HG02943 (cell line): ENCODE results near the gene DHRSX.
"Not testable (repeated sequence)": the region's sequence is repeated elsewhere in the genome, so short reads cannot be mapped to it uniquely, and the experiment has no call there.

Source experiments
- ATAC-seq: cut with Tn5 transposase; IDR thresholded peaks from one replicate; pipeline ENCODE4 v1.9.1; 2021; ENCODE audit warnings: mild to moderate bottlenecking, low read depth, moderate library complexity; ENCODE audit not compliant: unreplicated experiment

The DHRSX gene

GRCh38 chrX:2499507-2499906 lies 1.3 kb downstream of the DHRSX start:
- no peak for ATAC-seq

GRCh38 chrX:2498781-2499302 lies 1.9 kb downstream of the DHRSX start:
- ATAC-seq, result no peak

DNA sequence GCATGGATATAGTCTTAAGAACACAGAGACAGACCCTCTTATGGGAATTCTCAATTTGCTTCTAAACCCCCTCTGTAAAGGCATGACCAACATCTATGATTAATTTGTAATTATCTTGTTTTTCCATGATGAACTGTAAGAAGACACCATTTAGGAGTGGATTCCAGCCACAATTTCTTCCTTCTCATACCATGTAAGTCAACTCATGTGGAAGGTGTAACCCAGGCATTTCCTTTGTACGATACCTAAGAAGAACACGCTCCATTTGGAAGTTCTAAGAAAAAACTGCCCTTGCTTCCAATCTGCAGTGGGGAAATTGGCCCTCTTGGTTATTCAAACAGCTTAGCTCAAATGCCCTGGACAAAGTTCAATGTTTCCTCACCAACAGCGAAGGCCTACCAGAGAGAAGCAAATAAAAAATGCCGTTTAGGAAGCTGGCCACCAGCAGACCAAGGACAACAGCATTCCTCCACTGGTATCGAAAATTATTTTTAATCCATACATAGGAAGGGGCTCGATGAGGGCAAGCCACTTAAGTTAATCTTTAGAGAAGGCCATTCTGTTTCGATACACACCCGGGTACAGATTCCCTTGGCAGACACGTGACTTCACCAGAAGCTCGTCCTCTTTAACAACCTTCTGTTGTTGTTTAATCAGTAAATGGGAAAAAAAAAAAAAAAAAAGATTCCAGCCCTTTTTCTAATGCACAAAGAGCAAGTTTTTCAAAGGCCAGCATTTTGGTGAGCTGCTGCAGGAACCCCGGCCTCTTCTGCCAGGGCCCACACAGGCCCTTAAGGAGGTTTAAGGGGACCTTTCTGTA lies 2.6 kb downstream of the DHRSX start:
- no peak for ATAC-seq

- ATAC-seq, result no peak
Measured at GRCh38 chrX:2495595-2495994, 5.2 kb downstream of the DHRSX start.

DNA sequence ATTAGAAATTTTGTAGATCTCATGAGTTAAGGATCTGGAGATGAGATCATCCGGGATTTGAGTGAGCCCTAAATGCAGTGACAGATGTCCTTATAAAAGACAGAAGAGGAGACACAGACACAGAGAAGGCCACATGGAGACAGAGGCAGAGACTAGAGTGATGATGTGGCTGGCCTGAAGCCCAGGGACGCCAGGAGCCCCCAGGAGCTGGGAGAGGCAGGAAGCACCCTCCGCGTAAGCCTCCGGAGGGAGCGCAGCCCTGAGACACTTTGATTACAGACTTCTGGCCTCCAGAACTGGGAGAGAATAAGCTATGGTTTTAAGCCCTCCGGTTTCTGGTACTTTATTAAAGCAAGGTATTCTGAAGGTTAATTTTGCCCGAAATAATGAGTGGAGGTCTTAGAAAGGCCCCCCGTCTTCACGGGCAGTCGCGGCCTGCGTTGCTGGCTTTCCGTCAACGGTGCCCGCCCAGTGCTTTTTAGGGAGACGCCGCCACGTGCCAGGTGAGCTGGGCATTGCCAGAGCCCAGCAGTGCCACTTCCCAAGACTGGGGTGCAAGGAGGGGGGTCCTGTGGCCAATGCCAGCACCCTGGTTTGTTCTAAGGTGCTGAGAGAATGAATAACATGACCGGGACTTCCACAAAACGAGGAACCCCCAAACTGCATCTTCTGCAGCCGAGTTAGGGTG lies 8.1 kb downstream of the DHRSX start:
- ATAC-seq, result no peak

DNA sequence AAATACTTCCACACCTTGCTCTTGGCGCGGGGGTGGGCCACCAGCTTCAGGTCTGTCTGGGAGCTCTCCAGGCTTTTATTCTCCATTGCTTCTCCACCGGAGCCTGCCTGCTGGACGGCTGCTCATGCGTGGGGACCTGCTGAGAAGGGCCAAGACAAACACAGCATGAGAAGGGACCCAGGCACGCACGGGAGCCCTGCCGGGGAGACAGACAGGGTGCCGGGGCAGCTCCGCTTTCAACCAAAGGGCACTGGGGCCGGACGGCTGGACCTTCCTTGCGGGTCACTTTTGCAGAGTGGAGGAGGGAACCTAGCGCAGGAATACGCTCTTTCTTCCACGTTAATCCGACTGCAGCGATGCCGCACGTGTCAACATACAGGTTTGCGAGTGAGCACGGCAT lies 10.1 kb downstream of the DHRSX start:
- ATAC-seq, result no peak

DNA sequence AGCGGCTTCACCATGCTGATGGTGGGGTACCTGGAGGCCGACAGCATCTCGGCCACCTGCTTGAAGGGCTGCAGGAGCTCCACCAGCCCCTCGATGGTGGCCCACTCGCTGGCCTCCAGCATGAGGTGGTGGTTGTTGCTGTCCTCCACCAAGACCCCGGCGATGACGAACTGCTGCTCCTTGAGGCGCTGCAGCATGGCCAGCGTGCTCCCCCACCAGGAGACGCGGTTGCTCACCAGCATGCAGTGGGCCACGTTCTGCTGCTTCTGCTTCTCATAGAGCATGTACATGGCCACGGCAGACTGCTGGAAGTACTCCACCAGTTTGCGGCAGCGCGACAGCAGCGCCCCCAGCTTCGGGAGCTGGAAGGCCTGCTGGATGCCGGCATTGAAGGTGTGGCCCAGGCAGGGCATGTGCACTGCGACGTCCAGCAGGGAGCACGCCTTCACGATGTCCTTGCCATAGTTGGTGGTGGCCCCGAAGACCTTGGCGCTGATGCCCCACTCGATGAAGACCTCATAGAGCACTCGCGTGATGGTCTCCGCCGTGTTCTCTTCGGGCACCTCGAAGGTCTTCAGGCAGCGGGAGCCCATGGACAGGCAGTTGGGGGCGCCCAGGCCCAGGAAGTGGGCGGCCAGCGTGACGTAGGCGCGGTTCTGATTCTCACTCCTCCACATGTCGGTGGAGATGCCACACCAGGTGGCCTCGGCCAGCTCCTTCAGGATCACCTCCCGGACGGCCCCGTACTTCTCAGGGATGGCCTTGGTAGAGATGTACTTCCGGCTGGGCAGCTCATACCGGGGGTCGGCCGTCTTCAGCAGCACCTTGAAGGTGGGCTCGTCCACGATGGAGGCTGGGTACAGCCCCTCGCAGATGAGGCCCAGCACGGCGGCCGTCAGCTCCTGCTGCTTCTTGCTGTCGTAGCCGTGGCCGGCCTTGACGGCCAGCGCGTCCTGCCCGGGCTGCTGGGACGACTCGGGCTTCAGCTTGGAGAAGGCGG lies 11.0 kb downstream of the DHRSX start:
- no peak for ATAC-seq

GRCh38 chrX:2488621-2489285 lies 12.0 kb downstream of the DHRSX start:
- no peak for ATAC-seq

- ATAC-seq, result no peak
Measured at GRCh38 chrX:2487366-2487765, 13.4 kb downstream of the DHRSX start.

GRCh38 chrX:2486476-2487133 lies 14.2 kb downstream of the DHRSX start:
- no peak for ATAC-seq

DNA sequence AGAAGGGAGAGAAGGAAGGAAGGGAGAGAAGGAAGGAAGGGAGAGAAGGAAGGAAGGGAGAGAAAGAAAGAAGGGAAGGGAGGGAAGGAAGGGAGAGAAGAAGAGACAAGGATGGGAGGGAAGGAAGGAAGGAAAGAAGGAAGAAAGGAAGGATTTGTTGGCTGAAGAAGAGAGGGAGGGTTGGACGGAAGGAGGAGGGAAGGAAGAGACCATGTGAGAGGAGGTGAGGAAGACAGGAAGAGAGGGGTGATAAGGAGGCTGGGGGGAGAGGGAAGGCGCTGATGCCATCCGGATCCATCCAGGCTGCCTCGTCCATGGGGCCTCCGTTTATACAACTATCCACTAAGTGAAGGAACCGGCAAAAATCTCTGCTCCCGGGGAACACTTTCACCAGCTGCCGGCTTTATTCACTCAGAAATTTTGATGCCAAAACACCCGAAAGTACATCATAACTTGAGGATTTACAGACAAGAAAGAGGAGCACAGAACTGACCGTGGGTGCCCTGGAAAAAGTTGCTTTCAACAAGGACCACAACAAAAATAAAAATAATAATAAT lies 14.9 kb downstream of the DHRSX start:
- no peak for ATAC-seq

DNA sequence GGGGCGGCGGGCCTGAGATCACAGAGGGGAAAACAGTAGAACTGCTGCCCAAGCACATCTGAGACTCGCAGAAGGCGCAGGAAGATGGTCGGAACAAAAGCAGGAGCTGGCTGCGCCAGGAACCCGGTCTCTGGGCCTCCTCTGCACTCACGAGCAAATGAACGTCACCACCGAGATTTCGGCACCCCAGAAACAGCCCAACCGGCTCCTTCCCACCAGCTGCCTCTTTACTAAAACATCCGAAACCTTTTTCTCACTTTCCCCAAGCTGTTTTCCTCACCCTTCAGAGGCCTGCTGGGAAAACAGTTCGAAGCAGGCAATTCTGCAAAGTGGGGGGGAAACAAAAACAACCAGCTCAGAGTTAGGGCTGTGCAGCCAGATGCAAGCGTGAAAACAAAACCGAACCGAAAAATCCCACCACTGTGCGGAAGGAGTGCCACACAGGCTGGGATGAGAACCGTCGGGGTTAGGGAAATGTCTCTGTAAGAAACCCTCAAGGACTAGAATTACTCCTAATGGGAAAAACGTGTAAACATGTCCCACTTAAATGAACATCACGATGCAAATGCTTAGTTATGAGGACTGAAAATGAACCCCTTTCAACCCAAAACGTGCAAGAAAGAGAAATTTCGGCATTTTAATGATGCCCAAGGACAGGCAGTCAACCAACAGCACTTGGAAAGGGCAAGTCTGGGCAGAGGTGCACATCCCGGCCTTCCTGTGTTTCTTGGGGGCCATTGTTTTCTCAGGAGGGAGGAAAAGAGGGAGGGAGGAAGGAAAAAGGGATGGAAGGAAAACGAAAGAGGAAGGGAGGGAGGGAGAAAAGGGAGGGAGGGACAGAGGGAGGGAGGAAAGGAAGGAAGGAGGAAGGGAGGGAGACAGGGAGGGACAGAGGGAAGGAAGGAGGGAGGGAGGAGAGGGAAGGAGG lies 15.8 kb downstream of the DHRSX start:
- ATAC-seq, result no peak

GRCh38 chrX:2484256-2484655 lies 16.5 kb downstream of the DHRSX start:
- ATAC-seq, result no peak

DNA sequence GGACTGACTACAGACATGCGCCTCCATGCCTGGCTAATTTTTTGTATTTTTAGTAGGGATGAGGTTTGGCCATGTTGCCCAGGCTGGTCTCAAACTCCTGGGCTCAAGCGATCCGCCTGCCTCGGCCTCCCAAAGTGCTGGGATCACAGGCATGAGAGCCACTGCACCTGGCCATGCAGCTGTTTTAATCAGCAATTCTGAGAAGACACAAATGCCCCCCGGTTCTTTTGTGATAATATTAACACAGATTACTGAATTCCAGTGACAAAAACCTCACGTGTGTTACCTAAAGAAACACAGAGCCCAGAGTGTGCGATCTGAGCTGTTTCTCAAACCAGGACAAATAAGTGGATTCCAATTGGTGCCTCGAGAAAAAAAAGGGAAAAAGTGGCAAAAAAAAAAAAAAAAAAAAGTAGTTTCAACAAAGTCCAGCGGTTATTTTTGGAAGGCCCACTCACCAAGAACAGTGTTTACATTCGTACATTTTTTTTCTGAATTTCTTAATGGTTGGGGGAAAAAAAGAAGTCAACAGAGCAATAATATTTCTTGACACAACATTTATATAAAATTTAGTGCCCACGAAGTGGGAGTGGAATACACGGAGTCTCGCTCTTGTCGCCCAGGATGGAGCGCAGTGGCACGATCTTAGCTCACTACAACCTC lies 17.2 kb downstream of the DHRSX start:
- ATAC-seq, result no peak

DNA sequence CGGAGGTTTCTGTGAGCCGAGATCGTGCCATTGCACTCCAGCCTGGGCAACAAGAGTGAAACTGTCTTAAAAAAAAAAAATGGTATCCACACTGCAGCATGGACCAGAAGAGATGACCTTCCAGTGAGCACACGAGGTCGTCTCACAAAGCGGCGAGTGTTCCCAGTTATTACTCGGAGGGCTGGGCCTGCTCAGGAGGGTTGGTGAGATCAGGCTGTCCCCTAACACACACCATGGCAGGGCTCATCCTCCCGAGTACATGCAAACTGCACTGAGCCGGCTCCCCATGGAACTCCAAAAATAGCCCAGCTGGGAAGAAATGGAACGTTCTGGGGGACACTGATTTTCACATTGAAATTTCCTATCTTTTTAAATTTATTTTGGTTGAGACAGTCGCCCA lies 19.2 kb downstream of the DHRSX start:
- not testable (repeated sequence) for ATAC-seq

DNA sequence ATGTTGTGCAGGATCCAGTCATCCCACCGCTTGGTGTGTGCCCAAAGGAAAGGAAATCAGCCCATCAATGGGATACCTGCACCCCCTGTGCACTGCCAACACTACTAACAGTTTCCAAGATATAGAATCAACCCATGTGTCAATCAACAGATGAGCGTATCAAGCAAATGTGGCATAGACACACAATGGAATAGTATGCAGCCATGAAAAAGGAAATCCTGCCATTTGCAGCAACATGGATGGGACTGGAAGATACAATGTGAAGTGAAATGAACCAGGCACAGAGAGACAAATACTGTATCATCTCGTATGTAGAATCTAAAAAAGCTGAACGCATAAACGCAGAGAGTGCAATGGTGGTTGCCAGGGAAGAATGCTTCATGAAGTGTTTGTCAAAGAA lies 20.8 kb downstream of the DHRSX start:
- not testable (repeated sequence) for ATAC-seq

- no peak for ATAC-seq
Measured at GRCh38 chrX:2479420-2479780, 21.4 kb downstream of the DHRSX start.
